GM23338 (cell line): Measurements from ENCODE around the gene UQCC3. TPM values are rescaled to one million over a fixed set of nuclear protein-coding genes. Genes with fewer than 3 reads are reported as not detected.

Source experiments
- ATAC-seq: fragments of 200-7000 bp; cut with Tn5 transposase; 3 replicates; pipeline ENCODE4 v1.9.1; 2020
- DNase-seq: peaks from one replicate; pipeline ENCODE4 v3.0.0-alpha.2; 2015; ENCODE audit warnings: low spot score
- H2AFZ ChIP-seq: fragments of 200-600 bp; sonication (generic); 2 replicates; pipeline ENCODE4 v1.8.0; 2016; ENCODE audit warnings: antibody characterized with exemption, mild to moderate bottlenecking, moderate library complexity
- H3F3A ChIP-seq: fragments of 200-600 bp; sonication (generic); replicated peaks from 2 replicates; pipeline ENCODE4 v1.8.0; 2017; ENCODE audit warnings: antibody characterized with exemption, mixed run types, low read depth
- H3K27ac ChIP-seq: fragments of 200-600 bp; sonication (generic); 2 replicates; pipeline ENCODE4 v1.6.1; 2016; ENCODE audit warnings: low read depth
- H3K27me3 ChIP-seq: fragments of 200-600 bp; sonication (generic); 2 replicates; pipeline ENCODE4 v1.8.0; 2016; ENCODE audit warnings: mild to moderate bottlenecking, mixed run types, moderate library complexity; ENCODE audit not compliant: insufficient read depth
- H3K36me3 ChIP-seq: fragments of 200-600 bp; sonication (generic); 2 replicates; pipeline ENCODE4 v1.8.0; 2016; ENCODE audit warnings: mild to moderate bottlenecking; ENCODE audit not compliant: insufficient read depth
- H3K4me1 ChIP-seq: fragments of 200-600 bp; sonication (generic); 2 replicates; pipeline ENCODE4 v1.8.0; 2016; ENCODE audit warnings: mild to moderate bottlenecking, moderate library complexity; ENCODE audit not compliant: insufficient read depth
- H3K4me2 ChIP-seq: fragments of 200-600 bp; sonication (generic); 2 replicates; pipeline ENCODE4 v1.7.1; 2017; ENCODE audit warnings: mixed run types
- H3K4me3 ChIP-seq: fragments of 200-600 bp; sonication (generic); 2 replicates; pipeline ENCODE4 v1.6.1; 2016; ENCODE audit warnings: mixed run types
- H3K79me2 ChIP-seq: fragments of 200-600 bp; sonication (generic); replicated peaks from 2 replicates; pipeline ENCODE4 v1.8.0; 2017; ENCODE audit warnings: mild to moderate bottlenecking; ENCODE audit not compliant: insufficient read depth
- H3K9me2 ChIP-seq: fragments of 200-600 bp; sonication (generic); 2 replicates; pipeline ENCODE4 v1.8.0; 2017; ENCODE audit not compliant: insufficient read depth
- H4K20me1 ChIP-seq: fragments of 200-600 bp; sonication (generic); replicated peaks from 2 replicates; pipeline ENCODE4 v1.8.0; 2017; ENCODE audit warnings: mild to moderate bottlenecking; ENCODE audit not compliant: insufficient read depth
- H3K27ac Mint-ChIP-seq: 2 replicates; pipeline ENCODE4 v1.8.0; 2020; ENCODE audit warnings: inconsistent platforms, mild to moderate bottlenecking, moderate library complexity, mixed read lengths
- H3K27me3 Mint-ChIP-seq: 3 replicates; pipeline ENCODE4 v1.8.0; 2022; ENCODE audit warnings: low read depth, mild to moderate bottlenecking, moderate library complexity, mixed read lengths, inconsistent platforms; ENCODE audit not compliant: insufficient read depth, poor library complexity
- H3K36me3 Mint-ChIP-seq: 3 replicates; pipeline ENCODE4 v1.8.0; 2021; ENCODE audit warnings: low read depth, mild to moderate bottlenecking, inconsistent platforms, moderate library complexity, mixed read lengths
- H3K4me1 Mint-ChIP-seq: 3 replicates; pipeline ENCODE4 v1.8.0; 2020; ENCODE audit warnings: mild to moderate bottlenecking, inconsistent platforms, mixed read lengths
- H3K4me3 Mint-ChIP-seq: 3 replicates; pipeline ENCODE4 v1.8.0; 2021; ENCODE audit warnings: moderate library complexity, mild to moderate bottlenecking, inconsistent platforms, mixed read lengths
- H3K9me3 Mint-ChIP-seq: 3 replicates; pipeline ENCODE4 v1.8.0; 2020; ENCODE audit warnings: moderate library complexity, mild to moderate bottlenecking, inconsistent platforms, mixed read lengths
- CREB1 ChIP-seq: fragments of 250-450 bp; sonication (Bioruptor Pico); IDR thresholded peaks from 2 replicates; pipeline ENCODE4 v1.5.0; 2020; ENCODE audit warnings: low read depth, mild to moderate bottlenecking, moderate library complexity
- CTCF ChIP-seq, 2 experiments: fragments of 200-600 bp in 1 of 2; sonication (generic) in 1 of 2; conservative IDR thresholded peaks; 2 replicates each; pipeline versions ENCODE4 v1.5.1 to v1.6.1; 2016 to 2017; ENCODE audit warnings: antibody characterized with exemption in 2 of 2, low read depth in 2 of 2, mild to moderate bottlenecking in 2 of 2, moderate library complexity in 1 of 2
- ETS1 ChIP-seq: IDR thresholded peaks from 2 replicates; pipeline ENCODE4 v1.6.1; 2016; ENCODE audit warnings: antibody characterized with exemption
- EZH2 ChIP-seq: fragments of 200-600 bp; sonication (generic); IDR thresholded peaks from one replicate; pipeline ENCODE4 v1.8.0; 2017; ENCODE audit warnings: antibody characterized with exemption, mild to moderate bottlenecking, low read depth; ENCODE audit not compliant: unreplicated experiment
- EZH2phosphoT487 ChIP-seq: fragments of 200-600 bp; sonication (generic); IDR thresholded peaks from one replicate; pipeline ENCODE4 v1.8.1; 2018; ENCODE audit warnings: antibody characterized with exemption; ENCODE audit not compliant: unreplicated experiment
- JUNB ChIP-seq: IDR thresholded peaks from one replicate; pipeline ENCODE4 v1.6.1; 2016; ENCODE audit warnings: antibody characterized with exemption; ENCODE audit not compliant: unreplicated experiment
- NANOG ChIP-seq: IDR thresholded peaks from 2 replicates; pipeline ENCODE4 v1.6.1; 2016; ENCODE audit warnings: antibody characterized with exemption, borderline replicate concordance
- POLR2AphosphoS5 ChIP-seq: IDR thresholded peaks from 2 replicates; pipeline ENCODE4 v1.6.1; 2016; ENCODE audit warnings: antibody characterized with exemption, low read depth
- STAT1 ChIP-seq: IDR thresholded peaks from one replicate; pipeline ENCODE4 v1.6.1; 2016; ENCODE audit warnings: antibody characterized with exemption; ENCODE audit not compliant: unreplicated experiment
- ZNF114 ChIP-seq: fragments of 250-450 bp; sonication (Bioruptor Pico); IDR thresholded peaks from 2 replicates; pipeline ENCODE4 v1.5.0; 2020; ENCODE audit warnings: mild to moderate bottlenecking, moderate library complexity
- polyA plus RNA-seq: library from polyadenylated mRNA; unstranded; fragments of >200 nt; fragmentation: Nextera tagmentation; extraction: Ambion mirVana; gene quantifications from 2 replicates; pipeline ENCODE4 v1.2.1, GENCODE V29; 2016
- total RNA-seq: library from RNA; depleted of rRNA; stranded (reverse); fragments of >200 nt; shearing (Covaris generic); gene quantifications from 2 replicates; pipeline ENCODE4 v1.2.3, GENCODE V29; 2014

Gene UQCC3
- total and polyA plus RNA-seq, 2 experiments from 2014 or later, result 13.0 to 54.7 TPM

GRCh38 chr11:62676698-62677097 lies 5.2 kb downstream of the UQCC3 start:
- DNase-seq (no peak), ATAC-seq (no peak)
- no peaks in the 10 kb centered on the region for H3K36me3 ChIP-seq
- H4K20me1 ChIP-seq, result no peaks in the 10 kb centered on the region; the same call in 1 of the 2 replicates
- no peak overlapping the region for H3K4me3 ChIP-seq
- H3K9me3 Mint-ChIP-seq, result no peaks in the 10 kb centered on the region; the same call in 2 of the 3 replicates
- H2AFZ ChIP-seq, result no peak overlapping the region
- H3K27me3 ChIP-seq, result no peaks in the 10 kb centered on the region
- H3K4me1 ChIP-seq, result peaks cover 20% of the 10 kb centered on the region
- H3K4me2 ChIP-seq, result peak overlapping the region; percentile 98; the same call in 1 of the 2 replicates
- H3F3A ChIP-seq, result peaks cover 34% of the 10 kb centered on the region
- peak overlapping the region; percentile 54; the same call in 1 of the 2 replicates for H3K27ac Mint-ChIP-seq
- H3K27me3 Mint-ChIP-seq, result peaks cover 13% of the 10 kb centered on the region
- H3K4me3 Mint-ChIP-seq, result peak overlapping the region; percentile 80
- peaks cover 31% of the 10 kb centered on the region for H3K79me2 ChIP-seq
- H3K27ac ChIP-seq, result no peak overlapping the region
- peaks cover 49% of the 10 kb centered on the region for H3K36me3 Mint-ChIP-seq
- TF ChIP-seq CTCF (conservative IDR thresholded peaks at IDR 0.05; ENCODE audit: low read depth in 2 of 2) (peak; percentile 12 to 31; a peak in 2 of 4 replicates), ETS1 (no peak)
- H3K4me1 Mint-ChIP-seq, result peaks cover 20% of the 10 kb centered on the region
- no peaks in the 10 kb centered on the region for H3K9me2 ChIP-seq

GRCh38 chr11:62677156-62677555 lies 5.7 kb downstream of the UQCC3 start:
- H4K20me1 ChIP-seq, result no peaks in the 10 kb centered on the region; the same call in 1 of the 2 replicates
- H3K36me3 ChIP-seq, result no peaks in the 10 kb centered on the region
- H3K27me3 Mint-ChIP-seq, result peaks cover 10% of the 10 kb centered on the region
- H3K4me1 ChIP-seq, result peaks cover 20% of the 10 kb centered on the region
- peaks cover 20% of the 10 kb centered on the region for H3K4me1 Mint-ChIP-seq
- no peak for DNase-seq
- peaks cover 48% of the 10 kb centered on the region for H3K36me3 Mint-ChIP-seq
- no peak for TF ChIP-seq JUNB
- no peak for TF ChIP-seq POLR2AphosphoS5
- TF ChIP-seq STAT1, result no peak
- no peak for TF ChIP-seq EZH2
- TF ChIP-seq CREB1 (CRISPR knock-in tag), result no peak
- no peak for TF ChIP-seq NANOG
- TF ChIP-seq EZH2phosphoT487, result no peak
- TF ChIP-seq ZNF114, result no peak
- H3K4me3 Mint-ChIP-seq, result peak overlapping the region; percentile 80
- peak overlapping the region; percentile 54; the same call in 1 of the 2 replicates for H3K27ac Mint-ChIP-seq
- H3K79me2 ChIP-seq, result peaks cover 31% of the 10 kb centered on the region
- H3K9me2 ChIP-seq, result no peaks in the 10 kb centered on the region
- H3K27me3 ChIP-seq, result no peaks in the 10 kb centered on the region
- ATAC-seq, result no peak
- peak overlapping the region; percentile 98; the same call in 1 of the 2 replicates for H3K4me2 ChIP-seq
- H2AFZ ChIP-seq, result no peak overlapping the region
- no peaks in the 10 kb centered on the region for H3K9me3 Mint-ChIP-seq
- H3K27ac ChIP-seq, result peak overlapping the region; percentile 69; the same call in 1 of the 2 replicates
- peak overlapping the region; percentile 99; the same call in 1 of the 2 replicates for H3K4me3 ChIP-seq
- H3F3A ChIP-seq, result peaks cover 32% of the 10 kb centered on the region
